MCF 10A (cell line): Measurements from ENCODE around the gene EWSR1. TPM values are rescaled to one million over a fixed set of nuclear protein-coding genes. Genes with fewer than 3 reads are reported as not detected.

Source experiments
- BruUV-seq: library from RNA; stranded (reverse); fragments of 400-500 nt; replicated peaks from 2 replicates; lab custom pipeline; 2021; lab: Mats Ljungman, UMichigan
- CTCF ChIA-PET: fragments of 300-600 bp; sonication (Branson Sonifier 250); formaldehyde crosslinking; extraction: SDS; loops from one replicate; lab custom pipeline; 2021; ENCODE audit warnings: antibody characterized with exemption, inconsistent platforms; lab: Yijun Ruan, JAX
- POLR2A ChIA-PET: fragments of 300-600, 350-650 bp; sonication (Branson Sonifier 250); formaldehyde crosslinking; extraction: SDS; loops from one replicate; lab custom pipeline; 2020; ENCODE audit warnings: antibody characterized with exemption, inconsistent platforms; lab: Yijun Ruan, JAX
- DNase-seq: peaks from one replicate; pipeline ENCODE4 v3.0.0-alpha.2; 2018; ENCODE audit not compliant: unreplicated experiment
- H3K27ac Mint-ChIP-seq: one replicate; pipeline ENCODE4 v1.8.0; 2022; ENCODE audit warnings: mild to moderate bottlenecking, low read depth, mixed read lengths; ENCODE audit not compliant: unreplicated experiment
- H3K27me3 Mint-ChIP-seq: one replicate; pipeline ENCODE4 v1.8.0; 2022; ENCODE audit warnings: mixed read lengths; ENCODE audit not compliant: insufficient read depth, unreplicated experiment
- H3K36me3 Mint-ChIP-seq: one replicate; pipeline ENCODE4 v1.8.0; 2022; ENCODE audit warnings: mild to moderate bottlenecking, moderate library complexity, mixed read lengths; ENCODE audit not compliant: insufficient read depth, unreplicated experiment
- H3K4me1 Mint-ChIP-seq: one replicate; pipeline ENCODE4 v1.8.0; 2022; ENCODE audit warnings: mixed read lengths; ENCODE audit not compliant: insufficient read depth, unreplicated experiment
- H3K4me3 Mint-ChIP-seq: one replicate; pipeline ENCODE4 v1.8.0; 2022; ENCODE audit warnings: mild to moderate bottlenecking, moderate library complexity, mixed read lengths; ENCODE audit not compliant: unreplicated experiment
- H3K9me3 Mint-ChIP-seq: one replicate; pipeline ENCODE4 v1.8.0; 2022; ENCODE audit warnings: mixed read lengths; ENCODE audit not compliant: unreplicated experiment
- CTCF ChIP-seq: fragments of 200-600 bp; IDR thresholded peaks from one replicate; pipeline ENCODE4 v1.8.0; 2022; ENCODE audit warnings: antibody characterized with exemption, mild to moderate bottlenecking; ENCODE audit not compliant: unreplicated experiment
- intact Hi-C: fragments of 100-400 bp; cut with micrococcal nuclease; formaldehyde crosslinking; loops from 2 replicates; pipeline ENCODE4 v1.14.1; 2022
- total RNA-seq: library from RNA; stranded (reverse); gene quantifications from 2 replicates; pipeline ENCODE4 v1.2.3, GENCODE V29; 2022

Gene EWSR1
- total RNA-seq, 1 experiment from 2014 or later, result 486 TPM

GRCh38 chr22:29315286-29316140 lies 47.4 kb downstream of the EWSR1 start, which contains the start of gene RASL10A:
Gene RASL10A, minus strand, starts transcription at chr22:29315697. Its CDS starts 451 bp downstream, at chr22:29315246.
- intact Hi-C loops, result no loop called here
- CTCF ChIA-PET, result no interaction called here
- no peak within 1 kb of the TSS for H3K4me3 Mint-ChIP-seq
- no peak for DNase-seq
- H3K4me1 Mint-ChIP-seq, result peaks cover 13% of the 10 kb centered on the region
- no TSS peak for BruUV-seq
- peaks cover 4% of the 10 kb centered on the region for H3K36me3 Mint-ChIP-seq
- peaks cover 27% of the 10 kb centered on the region for H3K27me3 Mint-ChIP-seq
- no peak within 1 kb of the TSS for H3K27ac Mint-ChIP-seq
- no peak for TF ChIP-seq CTCF
- POLR2A ChIA-PET, result no interaction called here
- H3K9me3 Mint-ChIP-seq, result no peaks in the 10 kb centered on the region

GRCh38 chr22:29316141-29316828 lies 48.2 kb downstream of the EWSR1 start:
- H3K9me3 Mint-ChIP-seq, result no peaks in the 10 kb centered on the region
- POLR2A ChIA-PET, result interaction anchor here (0.6 kb wide), 1 partner anchor 66 kb away, joined by 3 read pairs; no protein-coding TSS in a partner anchor
- CTCF ChIA-PET, result interaction anchor here (1.4 kb wide), 1 partner anchor 28 kb away, joined by 5 read pairs; no protein-coding TSS in a partner anchor
- no peak for DNase-seq
- BruUV-seq, result no TSS peak
- peaks cover 27% of the 10 kb centered on the region for H3K27me3 Mint-ChIP-seq
- intact Hi-C loops, result no loop called here
- no peak overlapping the region for H3K27ac Mint-ChIP-seq
- H3K36me3 Mint-ChIP-seq, result peaks cover 4% of the 10 kb centered on the region
- peaks cover 9% of the 10 kb centered on the region for H3K4me1 Mint-ChIP-seq
- H3K4me3 Mint-ChIP-seq, result no peak overlapping the region
- no peak for TF ChIP-seq CTCF

GRCh38 chr22:29317827-29318454 lies 49.9 kb downstream of the EWSR1 start:
- Mint-ChIP-seq H3K27ac (no peak overlapping the region), H3K36me3 (peaks cover 4% of the 10 kb centered on the region), H3K4me3 (no peak overlapping the region), H3K9me3 (no peaks in the 10 kb centered on the region), H3K27me3 (peaks cover 27% of the 10 kb centered on the region), H3K4me1 (peaks cover 7% of the 10 kb centered on the region)
- no peak for TF ChIP-seq CTCF
- DNase-seq, result no peak
- intact Hi-C loops, result no loop called here
- POLR2A ChIA-PET, result no interaction called here
- CTCF ChIA-PET, result interaction anchor here (1.4 kb wide), 1 partner anchor 27 kb away, joined by 5 read pairs; no protein-coding TSS in a partner anchor
- no TSS peak for BruUV-seq
